Stomach (tissue), 4 donors: ENCODE measurements around the gene WNT16.

Experiments used
- POLR2A ChIP-seq, 4 donors: fragments of 450-650 bp; IDR thresholded peaks; one replicate each; pipeline ENCODE4 v1.6.1; 2016; ENCODE audit warnings: antibody characterized with exemption in 4 of 4, control low read depth in 2 of 4, mild to moderate bottlenecking in 1 of 4, moderate library complexity in 1 of 4
- POLR2AphosphoS5 ChIP-seq, 3 donors: sonication (generic); formaldehyde crosslinking; IDR thresholded peaks; one replicate each; pipeline ENCODE4 v1.6.1; 2016; ENCODE audit warnings: antibody characterized with exemption in 3 of 3
- TF ChIP-seq, protein P1 (sequence below), 7 experiments: fragments of 450-650 bp in 4 of 7; fragments of 200-600 bp in 3 of 7; sonication (generic) in 3 of 7; IDR thresholded peaks; one replicate each; pipeline ENCODE4 v1.5.1; 2016 to 2019; ENCODE audit warnings: antibody characterized with exemption in 7 of 7, control low read depth in 2 of 7, mild to moderate bottlenecking in 1 of 7

DNA sequence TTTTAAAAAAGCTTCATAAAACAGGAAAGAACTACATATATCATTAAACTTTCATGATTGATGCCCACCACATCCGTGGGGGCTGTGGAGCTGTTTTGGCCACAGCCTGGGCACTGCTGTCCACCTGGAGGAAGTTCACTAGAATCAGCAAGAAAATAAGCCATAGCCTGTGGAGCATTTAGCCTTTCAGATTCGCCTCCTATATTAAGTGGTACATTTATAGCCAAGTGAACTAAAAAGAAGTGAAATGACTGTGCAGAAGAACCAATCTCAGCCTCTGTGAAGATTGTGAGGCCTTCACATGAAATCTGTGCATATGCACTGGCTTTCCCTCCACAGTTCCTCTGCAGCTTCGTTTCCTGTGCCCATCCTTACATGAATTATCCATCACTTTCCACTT, 23.5 kb downstream of the WNT16 start:
- TF ChIP-seq POLR2AphosphoS5 (IDR thresholded peaks at IDR 0.05) (no peak), POLR2A (IDR thresholded peaks at IDR 0.05) (no peak)
- TF ChIP-seq, protein P1, sequence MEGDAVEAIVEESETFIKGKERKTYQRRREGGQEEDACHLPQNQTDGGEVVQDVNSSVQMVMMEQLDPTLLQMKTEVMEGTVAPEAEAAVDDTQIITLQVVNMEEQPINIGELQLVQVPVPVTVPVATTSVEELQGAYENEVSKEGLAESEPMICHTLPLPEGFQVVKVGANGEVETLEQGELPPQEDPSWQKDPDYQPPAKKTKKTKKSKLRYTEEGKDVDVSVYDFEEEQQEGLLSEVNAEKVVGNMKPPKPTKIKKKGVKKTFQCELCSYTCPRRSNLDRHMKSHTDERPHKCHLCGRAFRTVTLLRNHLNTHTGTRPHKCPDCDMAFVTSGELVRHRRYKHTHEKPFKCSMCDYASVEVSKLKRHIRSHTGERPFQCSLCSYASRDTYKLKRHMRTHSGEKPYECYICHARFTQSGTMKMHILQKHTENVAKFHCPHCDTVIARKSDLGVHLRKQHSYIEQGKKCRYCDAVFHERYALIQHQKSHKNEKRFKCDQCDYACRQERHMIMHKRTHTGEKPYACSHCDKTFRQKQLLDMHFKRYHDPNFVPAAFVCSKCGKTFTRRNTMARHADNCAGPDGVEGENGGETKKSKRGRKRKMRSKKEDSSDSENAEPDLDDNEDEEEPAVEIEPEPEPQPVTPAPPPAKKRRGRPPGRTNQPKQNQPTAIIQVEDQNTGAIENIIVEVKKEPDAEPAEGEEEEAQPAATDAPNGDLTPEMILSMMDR (IDR thresholded peaks at IDR 0.05), result no peak
